Lower leg skin (tissue), 4 donors: ENCODE measurements around the gene PCDH9. TPM values are rescaled to one million over a fixed set of nuclear protein-coding genes. Genes with fewer than 3 reads are reported as not detected.

Experiments used
- DNase-seq, 2 donors: peaks; one replicate each; pipeline ENCODE4 v3.0.0-alpha.2; 2019; ENCODE audit warnings: low spot score in 2 of 2
- H3K4me3 ChIP-seq: fragments of 200-600 bp; sonication (generic); 2 replicates; pipeline ENCODE4 v1.5.1; 2017; ENCODE audit warnings: mild to moderate bottlenecking, low read depth; ENCODE audit not compliant: poor library complexity, severe bottlenecking
- POLR2A ChIP-seq, 2 donors: fragments of 450-650 bp; IDR thresholded peaks; one replicate each; pipeline ENCODE4 v1.6.1; 2016 to 2017; ENCODE audit warnings: antibody characterized with exemption in 2 of 2, mild to moderate bottlenecking in 1 of 2, moderate library complexity in 1 of 2
- WGBS, 2 donors: methylation state at CpG; one replicate each; pipeline ENCODE4 v1.1.5; 2018; 5-methylcytosine and 5-hydroxymethylcytosine counted together
- intact Hi-C: fragments of 100-400 bp; cut with DNase I; formaldehyde crosslinking; loops from one replicate; pipeline ENCODE4 v1.15.0; 2023; ENCODE audit warnings: low total_unique reads
- total RNA-seq, 4 donors: library from RNA; depleted of rRNA; stranded (reverse); fragments of >200 nt; gene quantifications; one replicate each; pipeline ENCODE4 v1.1.0, GENCODE V29; 2016
- TF ChIP-seq, protein P1 (sequence below), 3 donors: fragments of 450-650 bp; IDR thresholded peaks; one replicate each; pipeline ENCODE4 v1.5.1; 2016; ENCODE audit warnings: antibody characterized with exemption in 3 of 3, mild to moderate bottlenecking in 3 of 3, moderate library complexity in 2 of 3

PCDH9 gene
- total RNA-seq, 4 donors from 2014 or later = 0.21 to 0.84 (median 0.36) TPM

GRCh38 chr13:66948910-66949309 is 281.2 kb downstream of the PCDH9 start:
- no peak for DNase-seq
- H3K4me3 ChIP-seq = no peak overlapping the region
- WGBS, 2 donors = 71 to 85% methylated on average over 6 of the region's 6 CpGs
- no peak for TF ChIP-seq POLR2A (IDR thresholded peaks at IDR 0.05)
- TF ChIP-seq, protein P1, sequence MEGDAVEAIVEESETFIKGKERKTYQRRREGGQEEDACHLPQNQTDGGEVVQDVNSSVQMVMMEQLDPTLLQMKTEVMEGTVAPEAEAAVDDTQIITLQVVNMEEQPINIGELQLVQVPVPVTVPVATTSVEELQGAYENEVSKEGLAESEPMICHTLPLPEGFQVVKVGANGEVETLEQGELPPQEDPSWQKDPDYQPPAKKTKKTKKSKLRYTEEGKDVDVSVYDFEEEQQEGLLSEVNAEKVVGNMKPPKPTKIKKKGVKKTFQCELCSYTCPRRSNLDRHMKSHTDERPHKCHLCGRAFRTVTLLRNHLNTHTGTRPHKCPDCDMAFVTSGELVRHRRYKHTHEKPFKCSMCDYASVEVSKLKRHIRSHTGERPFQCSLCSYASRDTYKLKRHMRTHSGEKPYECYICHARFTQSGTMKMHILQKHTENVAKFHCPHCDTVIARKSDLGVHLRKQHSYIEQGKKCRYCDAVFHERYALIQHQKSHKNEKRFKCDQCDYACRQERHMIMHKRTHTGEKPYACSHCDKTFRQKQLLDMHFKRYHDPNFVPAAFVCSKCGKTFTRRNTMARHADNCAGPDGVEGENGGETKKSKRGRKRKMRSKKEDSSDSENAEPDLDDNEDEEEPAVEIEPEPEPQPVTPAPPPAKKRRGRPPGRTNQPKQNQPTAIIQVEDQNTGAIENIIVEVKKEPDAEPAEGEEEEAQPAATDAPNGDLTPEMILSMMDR (IDR thresholded peaks at IDR 0.05) = no peak
- intact Hi-C loops = no loop called here

GRCh38 chr13:66943530-66943929 is 286.6 kb downstream of the PCDH9 start:
- TF ChIP-seq, protein P1 (IDR thresholded peaks at IDR 0.05) = no peak
- TF ChIP-seq POLR2A (IDR thresholded peaks at IDR 0.05) = no peak
- WGBS, 2 donors = 75 to 80% methylated on average over 3 of the region's 3 CpGs
- DNase-seq = no peak
- H3K4me3 ChIP-seq = no peak overlapping the region
- intact Hi-C loops = no loop called here

GRCh38 chr13:66940113-66940512 is 290.0 kb downstream of the PCDH9 start:
- 82 to 85% methylated on average over 4 of the region's 4 CpGs for WGBS, 2 donors
- H3K4me3 ChIP-seq = no peak overlapping the region
- TF ChIP-seq, protein P1 (IDR thresholded peaks at IDR 0.05) = no peak
- no peak for TF ChIP-seq POLR2A (IDR thresholded peaks at IDR 0.05)
- DNase-seq = no peak
- intact Hi-C loops = no loop called here

DNA sequence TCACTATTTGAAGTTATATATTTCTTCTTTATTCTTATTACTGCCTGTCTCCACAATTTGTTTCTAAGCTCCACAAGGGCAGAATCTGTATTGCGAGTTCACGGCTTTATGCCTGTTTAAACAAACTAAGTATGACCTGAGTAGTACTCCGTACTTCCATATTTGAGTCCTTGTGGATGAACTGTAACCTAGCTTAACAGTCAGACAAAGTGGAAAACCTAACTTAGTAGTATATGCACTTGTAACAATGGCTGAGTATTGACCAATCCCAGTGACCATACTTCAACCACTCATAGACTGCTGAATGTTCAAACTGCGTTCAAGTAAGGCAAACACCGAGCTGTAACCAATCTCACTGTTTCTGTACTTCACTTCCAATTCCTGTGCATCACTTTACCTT is 292.7 kb downstream of the PCDH9 start:
- intact Hi-C loops = no loop called here
- H3K4me3 ChIP-seq = no peak overlapping the region
- WGBS, 2 donors = 83 to 85% methylated on average over 5 of the region's 5 CpGs
- no peak for DNase-seq
- no peak for TF ChIP-seq POLR2A (IDR thresholded peaks at IDR 0.05)

- intact Hi-C loops = no loop called here
- 96% methylated on average over 7 of the region's 7 CpGs for WGBS, 2 donors
- DNase-seq = no peak
- no peak overlapping the region for H3K4me3 ChIP-seq
- TF ChIP-seq POLR2A (IDR thresholded peaks at IDR 0.05) = no peak
- TF ChIP-seq, protein P1 (IDR thresholded peaks at IDR 0.05) = no peak
Measured at GRCh38 chr13:66933994-66934393, 296.1 kb downstream of the PCDH9 start.

DNA sequence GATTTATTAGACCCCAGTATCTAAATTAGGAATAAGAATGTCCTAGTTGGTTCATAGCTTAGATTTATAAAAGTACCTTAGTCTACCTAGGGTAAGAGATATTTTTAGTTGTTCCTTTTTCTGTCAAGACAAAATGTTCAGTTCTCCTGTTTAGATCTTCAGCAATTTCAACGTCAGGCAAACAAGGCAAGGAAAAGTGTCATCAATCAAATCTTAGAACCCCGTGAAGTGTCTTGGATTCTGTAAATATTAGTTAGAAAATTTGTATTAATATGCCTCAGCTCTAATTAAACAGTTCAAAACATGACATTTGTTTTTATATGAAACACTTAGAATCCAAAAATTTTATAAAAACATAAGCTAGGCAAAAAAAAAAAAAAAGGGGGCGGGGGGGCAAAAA is 296.6 kb downstream of the PCDH9 start:
- H3K4me3 ChIP-seq = no peak overlapping the region
- no peak for DNase-seq
- 67 to 75% methylated on average over 3 of the region's 3 CpGs for WGBS, 2 donors
- intact Hi-C loops = no loop called here
- TF ChIP-seq POLR2A (IDR thresholded peaks at IDR 0.05) = no peak
- TF ChIP-seq, protein P1 (IDR thresholded peaks at IDR 0.05) = no peak
